CD8-positive, alpha-beta memory T cell (primary cell): ENCODE data around the gene EFHD2. TPM values are rescaled to one million over a fixed set of nuclear protein-coding genes. Genes with fewer than 3 reads are reported as not detected.
"Not testable (repeated sequence)": the region's sequence is repeated elsewhere in the genome, so short reads cannot be mapped to it uniquely, and the experiment has no call there.

ENCODE experiments used
- CTCF ChIA-PET: fragments of 350-600 bp; sonication (Branson Sonifier 250); formaldehyde crosslinking; loops from one replicate; lab custom pipeline; 2021; ENCODE audit warnings: antibody characterized with exemption; lab: Charles Lee
- POLR2A ChIA-PET: fragments of 350-600 bp; sonication (Branson Sonifier 250); formaldehyde crosslinking; loops from one replicate; lab custom pipeline; 2021; ENCODE audit warnings: antibody characterized with exemption; lab: Charles Lee
- DNase-seq, 5 donors: peaks; one replicate each; pipeline versions ENCODE4 v3.0.0 to v3.0.0-alpha.2; 2020 to 2022; ENCODE audit warnings: mixed read lengths in 1 of 5
- H3K27ac ChIP-seq: one replicate; pipeline ENCODE4 v1.7.0; 2013; ENCODE audit warnings: low read depth, mild to moderate bottlenecking, low read length, moderate library complexity
- H3K27me3 ChIP-seq: 2 replicates; pipeline ENCODE4 v1.7.0; 2013; ENCODE audit warnings: low read length, mild to moderate bottlenecking; ENCODE audit not compliant: insufficient read depth, poor library complexity, severe bottlenecking
- H3K36me3 ChIP-seq: 2 replicates; pipeline ENCODE4 v1.7.0; 2013; ENCODE audit warnings: mild to moderate bottlenecking, low read length, moderate library complexity; ENCODE audit not compliant: insufficient read depth
- H3K4me1 ChIP-seq: 2 replicates; pipeline ENCODE4 v1.7.0; 2013; ENCODE audit warnings: mild to moderate bottlenecking, low read length, moderate library complexity; ENCODE audit not compliant: insufficient read depth
- H3K4me3 ChIP-seq: 2 replicates; pipeline ENCODE4 v1.7.0; 2013; ENCODE audit warnings: mild to moderate bottlenecking, low read length
- H3K9me3 ChIP-seq: 2 replicates; pipeline ENCODE4 v1.7.0; 2013; ENCODE audit warnings: mild to moderate bottlenecking, low read length
- H3K27ac Mint-ChIP-seq, 8 donors: one replicate each; pipeline ENCODE4 v1.8.0; 2020 to 2021; ENCODE audit warnings: mixed read lengths in 8 of 8, mild to moderate bottlenecking in 6 of 8, inconsistent platforms in 3 of 8, moderate library complexity in 3 of 8
- H3K27me3 Mint-ChIP-seq, 2 donors: one replicate each; pipeline ENCODE4 v1.8.0; 2020 to 2021; ENCODE audit warnings: mixed read lengths in 2 of 2, mild to moderate bottlenecking in 1 of 2, moderate library complexity in 1 of 2
- H3K36me3 Mint-ChIP-seq, 3 donors: one replicate each; pipeline ENCODE4 v1.8.0; 2020 to 2021; ENCODE audit warnings: mixed read lengths in 3 of 3, inconsistent platforms in 1 of 3, mild to moderate bottlenecking in 1 of 3
- H3K4me1 Mint-ChIP-seq, 3 donors: one replicate each; pipeline ENCODE4 v1.8.0; 2020 to 2021; ENCODE audit warnings: mixed read lengths in 3 of 3, inconsistent platforms in 1 of 3, mild to moderate bottlenecking in 1 of 3
- H3K4me3 Mint-ChIP-seq, 7 donors: one replicate each; pipeline ENCODE4 v1.8.0; 2020 to 2021; ENCODE audit warnings: mixed read lengths in 7 of 7, mild to moderate bottlenecking in 6 of 7, moderate library complexity in 4 of 7, inconsistent platforms in 2 of 7
- H3K9me3 Mint-ChIP-seq, 5 donors: one replicate each; pipeline ENCODE4 v1.8.0; 2020 to 2022; ENCODE audit warnings: mixed read lengths in 5 of 5, mild to moderate bottlenecking in 3 of 5, moderate library complexity in 2 of 5, inconsistent platforms in 1 of 5
- polyA plus RNA-seq: library from polyadenylated mRNA; unstranded; fragments of 300-500 nt; fragmentation: Illumina TruSeq; gene quantifications from one replicate; pipeline ENCODE4 v1.2.3, GENCODE V29; 2021
- total RNA-seq, 2 experiments: library from RNA; stranded (reverse); gene quantifications; one replicate each; pipeline ENCODE4 v1.2.3, GENCODE V29; 2021

Gene EFHD2
- total and polyA plus RNA-seq, 3 experiments from 2014 or later = 64.7 to 154 (median 67.9) TPM

GRCh38 chr1:15383810-15384209, 25.9 kb upstream of the EFHD2 start:
- CTCF ChIA-PET = no interaction called here
- H3K9me3 ChIP-seq = no peaks in the 10 kb centered on the region
- DNase-seq = no peak
- H3K27ac Mint-ChIP-seq = no peak overlapping the region
- peaks cover 4% of the 10 kb centered on the region for H3K4me1 ChIP-seq
- no peak overlapping the region for H3K4me3 ChIP-seq
- no peaks in the 10 kb centered on the region for H3K36me3 ChIP-seq
- POLR2A ChIA-PET = no interaction called here
- peak overlapping the region in 1 of 7 donors; percentile 3 for H3K4me3 Mint-ChIP-seq
- no peaks in the 10 kb centered on the region for H3K9me3 Mint-ChIP-seq
- H3K4me1 Mint-ChIP-seq = peaks cover 0 to 19% (median 12%) of the 10 kb centered on the region in 3 donors
- no peak overlapping the region for H3K27ac ChIP-seq
- no peaks in the 10 kb centered on the region for H3K36me3 Mint-ChIP-seq
- H3K27me3 ChIP-seq = peaks cover 8% of the 10 kb centered on the region
- H3K27me3 Mint-ChIP-seq = peaks cover 10 to 41% of the 10 kb centered on the region in 2 donors

GRCh38 chr1:15384301-15384901, 25.3 kb upstream of the EFHD2 start:
- Mint-ChIP-seq H3K27ac (no peak overlapping the region), H3K4me3 (peak overlapping the region in 4 of 7 donors; percentile 15 to 51 (median 48)), H3K4me1 (peaks cover 0 to 19% (median 12%) of the 10 kb centered on the region in 3 donors), H3K9me3 (no peaks in the 10 kb centered on the region), H3K27me3 (peaks cover 10 to 40% of the 10 kb centered on the region in 2 donors), H3K36me3 (no peaks in the 10 kb centered on the region)
- Histone ChIP-seq H3K36me3 (no peaks in the 10 kb centered on the region), H3K4me3 (no peak overlapping the region), H3K9me3 (no peaks in the 10 kb centered on the region), H3K27ac (no peak overlapping the region), H3K27me3 (peaks cover 8% of the 10 kb centered on the region), H3K4me1 (peaks cover 4% of the 10 kb centered on the region)
- no peak for DNase-seq
- ChIA-PET CTCF (no interaction called here), POLR2A (no interaction called here)

- Mint-ChIP-seq H3K4me3 (no peak overlapping the region), H3K36me3 (no peaks in the 10 kb centered on the region), H3K9me3 (no peaks in the 10 kb centered on the region), H3K27me3 (peaks cover 10 to 35% of the 10 kb centered on the region in 2 donors), H3K4me1 (peaks cover 0 to 19% (median 12%) of the 10 kb centered on the region in 3 donors), H3K27ac (peak overlapping the region in 1 of 8 donors; percentile 42)
- Histone ChIP-seq H3K27me3 (peaks cover 8% of the 10 kb centered on the region), H3K4me1 (peaks cover 4% of the 10 kb centered on the region), H3K27ac (no peak overlapping the region), H3K4me3 (no peak overlapping the region), H3K36me3 (no peaks in the 10 kb centered on the region), H3K9me3 (no peaks in the 10 kb centered on the region)
- ChIA-PET CTCF (no interaction called here), POLR2A (no interaction called here)
- no peak for DNase-seq
Observed at GRCh38 chr1:15385420-15385819, 24.3 kb upstream of the EFHD2 start.

GRCh38 chr1:15386164-15386749, 23.4 kb upstream of the EFHD2 start:
- Mint-ChIP-seq H3K27ac (peak overlapping the region in 1 of 8 donors; percentile 74), H3K4me1 (peaks cover 0 to 19% (median 12%) of the 10 kb centered on the region in 3 donors), H3K27me3 (peaks cover 10 to 35% of the 10 kb centered on the region in 2 donors), H3K4me3 (peak overlapping the region in 1 of 7 donors; percentile 57), H3K9me3 (no peaks in the 10 kb centered on the region), H3K36me3 (no peaks in the 10 kb centered on the region)
- no peaks in the 10 kb centered on the region for H3K9me3 ChIP-seq
- H3K27me3 ChIP-seq = peaks cover 8% of the 10 kb centered on the region
- no peak overlapping the region for H3K27ac ChIP-seq
- CTCF ChIA-PET = interaction anchor here (1.0 to 1.3 kb wide), 2 partner anchors 45 to 78 kb away, joined by 3 to 4 read pairs; no protein-coding TSS in a partner anchor
- H3K36me3 ChIP-seq = no peaks in the 10 kb centered on the region
- no peak overlapping the region for H3K4me3 ChIP-seq
- POLR2A ChIA-PET = no interaction called here
- DNase-seq = no peak
- peaks cover 4% of the 10 kb centered on the region for H3K4me1 ChIP-seq

- Mint-ChIP-seq H3K4me1 (peaks cover 0 to 19% (median 12%) of the 10 kb centered on the region in 3 donors), H3K36me3 (no peaks in the 10 kb centered on the region), H3K27me3 (peaks cover 8 to 34% of the 10 kb centered on the region in 2 donors), H3K27ac (peak overlapping the region in 1 of 8 donors; percentile 54), H3K4me3 (no peak overlapping the region), H3K9me3 (no peaks in the 10 kb centered on the region)
- Histone ChIP-seq H3K4me3 (no peak overlapping the region), H3K36me3 (no peaks in the 10 kb centered on the region), H3K27ac (no peak overlapping the region), H3K4me1 (peaks cover 4% of the 10 kb centered on the region), H3K9me3 (no peaks in the 10 kb centered on the region), H3K27me3 (peaks cover 8% of the 10 kb centered on the region)
- POLR2A ChIA-PET = no interaction called here
- no peak for DNase-seq
- CTCF ChIA-PET = no interaction called here
Observed at GRCh38 chr1:15388201-15388880, 21.3 kb upstream of the EFHD2 start.

- H3K4me1 ChIP-seq, DNase-seq, H3K27ac ChIP-seq, H3K9me3 Mint-ChIP-seq, CTCF ChIA-PET, H3K4me3 ChIP-seq, H3K36me3 ChIP-seq, H3K27ac Mint-ChIP-seq, H3K36me3 Mint-ChIP-seq, H3K27me3 ChIP-seq, H3K9me3 ChIP-seq, POLR2A ChIA-PET, H3K4me3 Mint-ChIP-seq: not testable (repeated sequence)
- Mint-ChIP-seq H3K27me3 (peaks cover 4 to 29% of the 10 kb centered on the region in 2 donors), H3K4me1 (peaks cover 0 to 15% (median 12%) of the 10 kb centered on the region in 3 donors)
Observed at GRCh38 chr1:15389828-15390227, 19.9 kb upstream of the EFHD2 start.

- Mint-ChIP-seq H3K4me3 (no peak overlapping the region), H3K27me3 (peaks cover 4 to 21% of the 10 kb centered on the region in 2 donors), H3K27ac (peak overlapping the region in 1 of 8 donors; percentile 58), H3K36me3 (no peaks in the 10 kb centered on the region), H3K9me3 (no peaks in the 10 kb centered on the region), H3K4me1 (peaks cover 0 to 11% (median 9%) of the 10 kb centered on the region in 3 donors)
- Histone ChIP-seq H3K4me3 (no peak overlapping the region), H3K36me3 (no peaks in the 10 kb centered on the region), H3K9me3 (no peaks in the 10 kb centered on the region), H3K27me3 (peaks cover 6% of the 10 kb centered on the region), H3K27ac (no peak overlapping the region), H3K4me1 (peaks cover 4% of the 10 kb centered on the region)
- no peak for DNase-seq
- ChIA-PET POLR2A (no interaction called here), CTCF (no interaction called here)
Observed at GRCh38 chr1:15390667-15391066, 19.0 kb upstream of the EFHD2 start.

- no peak overlapping the region for H3K4me3 Mint-ChIP-seq
- Histone ChIP-seq H3K4me3 (no peak overlapping the region), H3K36me3 (no peaks in the 10 kb centered on the region), H3K27ac (no peak overlapping the region), H3K27me3 (no peaks in the 10 kb centered on the region), H3K9me3 (no peaks in the 10 kb centered on the region), H3K4me1 (no peaks in the 10 kb centered on the region)
- no peaks in the 10 kb centered on the region for H3K9me3 Mint-ChIP-seq
- POLR2A ChIA-PET = no interaction called here
- H3K27ac Mint-ChIP-seq = no peak overlapping the region
- H3K36me3 Mint-ChIP-seq = no peaks in the 10 kb centered on the region
- H3K27me3 Mint-ChIP-seq = peaks cover 4 to 15% of the 10 kb centered on the region in 2 donors
- CTCF ChIA-PET = no interaction called here
- no peak for DNase-seq
- peaks cover 0 to 4% (median 4%) of the 10 kb centered on the region in 3 donors for H3K4me1 Mint-ChIP-seq
Observed at GRCh38 chr1:15391366-15391765, 18.3 kb upstream of the EFHD2 start.
